Pulmonary artery endothelial cell (primary cell): ENCODE measurements around the gene EXD2. TPM values are rescaled to one million over a fixed set of nuclear protein-coding genes. Genes with fewer than 3 reads are reported as not detected.
"Not testable (repeated sequence)": the region's sequence is repeated elsewhere in the genome, so short reads cannot be mapped to it uniquely, and the experiment has no call there.

ENCODE experiments used
- DNase-seq: peaks from one replicate; pipeline ENCODE4 v3.0.0-alpha.2; 2011; ENCODE audit warnings: low read depth, low spot score
- total RNA-seq: library from RNA; depleted of rRNA; stranded (reverse); fragments of >200 nt; gene quantifications from 2 replicates; pipeline ENCODE4 v1.2.3, GENCODE V29; 2014

The EXD2 gene
- total RNA-seq, result 22.7 and 28.9 TPM in 2 replicates

GRCh38 chr14:69191340-69192111, at the start of gene EXD2:
TSS of gene EXD2 (plus strand) at chr14:69191498. CDS start at chr14:69209471, 17,973 bp downstream.
- peak; percentile 32 for DNase-seq

GRCh38 chr14:69141550-69141949, 49.7 kb upstream of the EXD2 start:
- DNase-seq, result no peak

GRCh38 chr14:69142101-69142500, 49.2 kb upstream of the EXD2 start:
- DNase-seq, result no peak

- DNase-seq, result no peak
Observed at GRCh38 chr14:69149461-69150244, 41.6 kb upstream of the EXD2 start.

- DNase-seq, result no peak
Observed at GRCh38 chr14:69151458-69152180, 39.7 kb upstream of the EXD2 start.

GRCh38 chr14:69152181-69152901, 39.0 kb upstream of the EXD2 start:
- DNase-seq, result no peak

GRCh38 chr14:69152902-69153151, 38.5 kb upstream of the EXD2 start, which contains the start of gene DCAF5:
TSS of gene DCAF5 (minus strand) at chr14:69153119. CDS start at chr14:69152978, 141 bp downstream.
- no peak for DNase-seq

- peak; percentile 84 for DNase-seq
Observed at GRCh38 chr14:69153152-69153872, 38.0 kb upstream of the EXD2 start.

- no peak for DNase-seq
Observed at GRCh38 chr14:69153873-69154270, 37.4 kb upstream of the EXD2 start.

GRCh38 chr14:69154779-69155178, 36.5 kb upstream of the EXD2 start:
- DNase-seq, result no peak

- DNase-seq, result no peak
Observed at GRCh38 chr14:69156224-69156623, 35.1 kb upstream of the EXD2 start.

GRCh38 chr14:69161590-69161989, 29.7 kb upstream of the EXD2 start:
- DNase-seq, result no peak

GRCh38 chr14:69165787-69166186, 25.5 kb upstream of the EXD2 start:
- DNase-seq, result not testable (repeated sequence)

- no peak for DNase-seq
Observed at GRCh38 chr14:69170839-69171238, 20.5 kb upstream of the EXD2 start.

- DNase-seq, result no peak
Observed at GRCh38 chr14:69171569-69171968, 19.7 kb upstream of the EXD2 start.

GRCh38 chr14:69175130-69175529, 16.2 kb upstream of the EXD2 start:
- DNase-seq, result no peak

GRCh38 chr14:69181491-69181890, 9.8 kb upstream of the EXD2 start:
- no peak for DNase-seq

GRCh38 chr14:69182580-69182979, 8.7 kb upstream of the EXD2 start:
- DNase-seq, result not testable (repeated sequence)

GRCh38 chr14:69183735-69184134, 7.6 kb upstream of the EXD2 start:
- DNase-seq, result no peak

GRCh38 chr14:69190191-69190590, 1.1 kb upstream of the EXD2 start:
- DNase-seq, result no peak

GRCh38 chr14:69193721-69194120, 2.4 kb downstream of the EXD2 start:
- DNase-seq, result no peak
